ENCODE data around the gene PRKCE. TPM values are rescaled to one million over a fixed set of nuclear protein-coding genes. Genes with fewer than 3 reads are reported as not detected.

Gene PRKCE
- total RNA-seq, 3 donors from 2014 or later (not counting 1 experiment from before 2014, with no cell fraction given): 35.2 to 42.1 (median 38.6) TPM

DNA sequence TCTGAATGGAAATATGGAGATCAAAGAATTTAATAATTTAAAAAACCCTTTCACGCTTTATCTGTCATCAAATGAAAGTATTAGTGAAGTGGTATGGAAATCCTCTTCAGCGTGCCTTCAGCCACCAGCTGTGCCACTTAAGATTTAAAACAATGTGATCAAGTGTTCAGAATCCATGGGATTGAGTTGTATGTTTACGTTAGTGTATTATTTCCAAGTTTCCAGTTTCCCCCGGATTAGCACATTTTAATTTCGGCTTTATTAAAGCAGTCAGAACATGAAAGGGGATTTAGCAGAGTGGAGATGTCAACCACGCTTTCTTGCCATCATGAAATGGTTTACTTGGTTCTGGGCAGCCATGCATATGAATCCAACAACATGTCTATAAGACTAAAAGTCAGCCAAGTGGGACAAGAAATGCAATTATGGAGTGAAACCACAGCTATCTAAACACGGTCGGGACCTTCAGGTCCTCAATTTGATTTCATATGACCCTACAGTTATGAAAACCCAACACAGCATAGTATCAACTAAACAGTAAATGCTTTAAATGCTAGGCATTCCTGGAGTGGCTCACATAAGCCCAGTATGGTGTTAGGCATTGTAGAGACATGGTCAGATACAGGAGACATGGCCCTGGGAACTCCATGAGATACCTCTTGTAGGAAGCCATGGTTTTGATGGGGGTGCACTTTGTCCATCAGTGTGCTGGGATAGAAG lies 420.8 kb downstream of the PRKCE start:
- no peak overlapping the region for H3K27ac Mint-ChIP-seq
- no peaks in the 10 kb centered on the region for H3K9me3 Mint-ChIP-seq
- Histone ChIP-seq H3K9me3 (ENCODE audit: control insufficient read depth, insufficient read depth, low read length) (no peaks in the 10 kb centered on the region), H3K27me3 (ENCODE audit: control insufficient read depth, insufficient read depth, low read length) (no peaks in the 10 kb centered on the region), H3K36me3 (ENCODE audit: control insufficient read depth, insufficient read depth, low read length) (no peaks in the 10 kb centered on the region), H3K4me1 (ENCODE audit: control insufficient read depth, insufficient read depth, low read length) (no peaks in the 10 kb centered on the region), H3K4me3 (ENCODE audit: low read length) (no peak overlapping the region), H3K27ac (ENCODE audit: low read length) (no peak overlapping the region)
- H3K4me1 Mint-ChIP-seq: peaks cover 0 to 4% of the 10 kb centered on the region in 2 donors
- WGBS (ENCODE audit: insufficient coverage): 97% methylated on average over 8 of the region's 8 CpGs
- DNase-seq (no peak), ATAC-seq (no peak)
- intact Hi-C loops (cut with micrococcal nuclease): no loop called here
- H3K27me3 Mint-ChIP-seq (ENCODE audit: low read depth in 2 of 2): peaks cover 0 to 3% of the 10 kb centered on the region in 2 donors
- H3K36me3 Mint-ChIP-seq: no peaks in the 10 kb centered on the region
- TF ChIP-seq, protein P1, sequence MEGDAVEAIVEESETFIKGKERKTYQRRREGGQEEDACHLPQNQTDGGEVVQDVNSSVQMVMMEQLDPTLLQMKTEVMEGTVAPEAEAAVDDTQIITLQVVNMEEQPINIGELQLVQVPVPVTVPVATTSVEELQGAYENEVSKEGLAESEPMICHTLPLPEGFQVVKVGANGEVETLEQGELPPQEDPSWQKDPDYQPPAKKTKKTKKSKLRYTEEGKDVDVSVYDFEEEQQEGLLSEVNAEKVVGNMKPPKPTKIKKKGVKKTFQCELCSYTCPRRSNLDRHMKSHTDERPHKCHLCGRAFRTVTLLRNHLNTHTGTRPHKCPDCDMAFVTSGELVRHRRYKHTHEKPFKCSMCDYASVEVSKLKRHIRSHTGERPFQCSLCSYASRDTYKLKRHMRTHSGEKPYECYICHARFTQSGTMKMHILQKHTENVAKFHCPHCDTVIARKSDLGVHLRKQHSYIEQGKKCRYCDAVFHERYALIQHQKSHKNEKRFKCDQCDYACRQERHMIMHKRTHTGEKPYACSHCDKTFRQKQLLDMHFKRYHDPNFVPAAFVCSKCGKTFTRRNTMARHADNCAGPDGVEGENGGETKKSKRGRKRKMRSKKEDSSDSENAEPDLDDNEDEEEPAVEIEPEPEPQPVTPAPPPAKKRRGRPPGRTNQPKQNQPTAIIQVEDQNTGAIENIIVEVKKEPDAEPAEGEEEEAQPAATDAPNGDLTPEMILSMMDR (IDR thresholded peaks at IDR 0.05): no peak
- no peak overlapping the region for H3K4me3 Mint-ChIP-seq

DNA sequence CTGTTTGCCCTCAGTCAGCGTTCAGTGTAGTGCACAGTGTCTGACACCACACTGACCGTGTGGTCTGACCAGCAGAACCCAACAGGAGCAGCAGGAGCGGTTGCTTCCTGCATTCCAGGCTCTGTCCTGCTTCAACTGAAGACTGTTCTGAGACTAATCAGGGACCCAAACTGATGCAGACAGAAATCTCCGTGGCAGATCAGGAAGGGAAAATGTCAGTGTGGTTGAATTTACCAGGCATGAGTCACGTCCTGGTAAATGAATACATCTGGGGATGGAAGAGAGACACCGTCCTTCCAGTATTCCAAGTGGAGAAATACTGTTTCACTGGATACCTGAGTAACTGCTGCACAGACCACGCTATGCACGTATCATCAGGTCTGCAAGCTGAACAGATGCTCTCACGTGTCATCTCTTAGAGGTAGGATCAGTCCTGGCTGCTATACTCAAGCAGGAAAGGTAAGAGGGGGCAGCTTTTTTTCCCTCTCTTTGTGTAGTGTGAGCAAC lies 422.1 kb downstream of the PRKCE start:
- Histone ChIP-seq H3K9me3 (ENCODE audit: control insufficient read depth, insufficient read depth, low read length) (no peaks in the 10 kb centered on the region), H3K4me3 (ENCODE audit: low read length) (no peak overlapping the region), H3K27ac (ENCODE audit: low read length) (no peak overlapping the region), H3K36me3 (ENCODE audit: control insufficient read depth, insufficient read depth, low read length) (no peaks in the 10 kb centered on the region), H3K27me3 (ENCODE audit: control insufficient read depth, insufficient read depth, low read length) (no peaks in the 10 kb centered on the region), H3K4me1 (ENCODE audit: control insufficient read depth, insufficient read depth, low read length) (no peaks in the 10 kb centered on the region)
- intact Hi-C loops (cut with micrococcal nuclease): no loop called here
- DNase-seq: no peak
- TF ChIP-seq, protein P1 (IDR thresholded peaks at IDR 0.05): no peak
- Mint-ChIP-seq H3K27me3 (ENCODE audit: low read depth in 2 of 2) (peaks cover 0 to 3% of the 10 kb centered on the region in 2 donors), H3K4me3 (no peak overlapping the region), H3K27ac (no peak overlapping the region), H3K36me3 (no peaks in the 10 kb centered on the region), H3K9me3 (no peaks in the 10 kb centered on the region), H3K4me1 (no peaks in the 10 kb centered on the region)
- no peak for ATAC-seq
- WGBS (ENCODE audit: insufficient coverage): 83% methylated on average over 9 of the region's 9 CpGs

DNA sequence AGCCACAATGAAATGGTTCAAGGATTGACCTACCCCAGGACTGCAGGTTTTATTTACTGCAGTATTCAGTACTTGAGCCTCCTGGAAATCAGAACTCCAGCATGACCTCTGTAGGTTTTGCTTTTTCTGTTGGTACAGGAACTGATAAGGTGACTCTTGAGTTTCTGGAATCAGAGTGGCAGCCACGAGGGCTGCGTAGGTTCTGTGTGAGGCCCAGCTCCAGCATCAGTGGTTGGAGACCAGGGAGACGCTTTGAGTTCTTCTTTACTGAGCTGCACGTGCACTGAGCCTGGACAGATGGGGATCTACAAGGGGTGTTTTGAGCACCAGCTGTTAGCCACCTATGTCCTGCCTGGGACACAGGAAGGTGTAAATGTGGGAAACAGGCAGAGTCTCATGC lies 423.0 kb downstream of the PRKCE start:
- Histone ChIP-seq H3K36me3 (ENCODE audit: control insufficient read depth, insufficient read depth, low read length) (no peaks in the 10 kb centered on the region), H3K4me3 (ENCODE audit: low read length) (no peak overlapping the region), H3K4me1 (ENCODE audit: control insufficient read depth, insufficient read depth, low read length) (no peaks in the 10 kb centered on the region), H3K27ac (ENCODE audit: low read length) (no peak overlapping the region), H3K9me3 (ENCODE audit: control insufficient read depth, insufficient read depth, low read length) (no peaks in the 10 kb centered on the region), H3K27me3 (ENCODE audit: control insufficient read depth, insufficient read depth, low read length) (no peaks in the 10 kb centered on the region)
- no peaks in the 10 kb centered on the region for H3K36me3 Mint-ChIP-seq
- H3K27ac Mint-ChIP-seq: no peak overlapping the region
- no peak overlapping the region for H3K4me3 Mint-ChIP-seq
- no peak for ATAC-seq
- no peak for DNase-seq
- H3K4me1 Mint-ChIP-seq: no peaks in the 10 kb centered on the region
- peaks cover 0 to 3% of the 10 kb centered on the region in 2 donors for H3K27me3 Mint-ChIP-seq (ENCODE audit: low read depth in 2 of 2)
- WGBS (ENCODE audit: insufficient coverage): 93% methylated on average over 4 of the region's 4 CpGs
- TF ChIP-seq, protein P1 (IDR thresholded peaks at IDR 0.05): no peak
- intact Hi-C loops (cut with micrococcal nuclease): no loop called here
- no peaks in the 10 kb centered on the region for H3K9me3 Mint-ChIP-seq
